VCaP (cell line): Measurements from ENCODE around the gene DGCR2.

Experiments used
- H3K27ac ChIP-seq: fragments of 450-650 bp; 2 replicates; pipeline ENCODE4 v1.5.1; 2017
- CTCF ChIP-seq: fragments of 450-650 bp; conservative IDR thresholded peaks from 2 replicates; pipeline ENCODE4 v1.5.1; 2017; ENCODE audit warnings: mild to moderate bottlenecking, moderate library complexity

The DGCR2 gene

GRCh38 chr22:19114984-19115552 lies 7.1 kb downstream of the DGCR2 start:
- no peak for TF ChIP-seq CTCF
- no peak overlapping the region for H3K27ac ChIP-seq

GRCh38 chr22:19113429-19113828 lies 8.8 kb downstream of the DGCR2 start:
- H3K27ac ChIP-seq, result no peak overlapping the region

GRCh38 chr22:19111584-19111983 lies 10.6 kb downstream of the DGCR2 start:
- TF ChIP-seq CTCF, result no peak
- no peak overlapping the region for H3K27ac ChIP-seq

More at GRCh38 chr22:19113429-19113828, 8.8 kb downstream of the DGCR2 start:
- TF ChIP-seq CTCF, result no peak

- H3K27ac ChIP-seq, result no peak overlapping the region
- no peak for TF ChIP-seq CTCF
Measured at GRCh38 chr22:19111140-19111539, 11.1 kb downstream of the DGCR2 start.

- TF ChIP-seq CTCF, result no peak
- no peak overlapping the region for H3K27ac ChIP-seq
Measured at GRCh38 chr22:19110646-19111045, 11.6 kb downstream of the DGCR2 start.

GRCh38 chr22:19110064-19110458 lies 12.2 kb downstream of the DGCR2 start:
- H3K27ac ChIP-seq, result no peak overlapping the region

More at GRCh38 chr22:19110064-19110458, 12.2 kb downstream of the DGCR2 start:
- TF ChIP-seq CTCF, result no peak
